ENCODE data around the gene CFAP74.

CFAP74 gene

DNA sequence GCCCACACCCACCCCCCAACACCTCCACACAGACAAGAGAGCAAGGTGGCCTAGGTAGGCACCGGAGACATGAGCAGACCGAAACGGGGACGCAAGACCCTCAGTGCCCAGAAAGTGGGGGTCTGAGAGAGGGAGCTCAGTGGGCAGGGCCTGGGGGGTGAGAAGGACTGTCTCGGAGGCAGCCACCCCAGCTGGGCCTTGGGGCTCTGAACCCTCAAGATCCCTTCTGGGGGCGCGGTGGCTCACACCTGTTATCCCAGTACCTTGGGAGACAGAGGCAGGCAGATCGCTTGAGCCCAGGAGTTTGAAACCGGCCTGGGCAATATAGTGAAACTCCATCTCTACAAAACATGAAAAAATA is 103.6 kb downstream of the CFAP74 start:
- in situ Hi-C loops (cut with HindIII; ENCODE audit: low sequenced_read_pairs) = no loop called here

DNA sequence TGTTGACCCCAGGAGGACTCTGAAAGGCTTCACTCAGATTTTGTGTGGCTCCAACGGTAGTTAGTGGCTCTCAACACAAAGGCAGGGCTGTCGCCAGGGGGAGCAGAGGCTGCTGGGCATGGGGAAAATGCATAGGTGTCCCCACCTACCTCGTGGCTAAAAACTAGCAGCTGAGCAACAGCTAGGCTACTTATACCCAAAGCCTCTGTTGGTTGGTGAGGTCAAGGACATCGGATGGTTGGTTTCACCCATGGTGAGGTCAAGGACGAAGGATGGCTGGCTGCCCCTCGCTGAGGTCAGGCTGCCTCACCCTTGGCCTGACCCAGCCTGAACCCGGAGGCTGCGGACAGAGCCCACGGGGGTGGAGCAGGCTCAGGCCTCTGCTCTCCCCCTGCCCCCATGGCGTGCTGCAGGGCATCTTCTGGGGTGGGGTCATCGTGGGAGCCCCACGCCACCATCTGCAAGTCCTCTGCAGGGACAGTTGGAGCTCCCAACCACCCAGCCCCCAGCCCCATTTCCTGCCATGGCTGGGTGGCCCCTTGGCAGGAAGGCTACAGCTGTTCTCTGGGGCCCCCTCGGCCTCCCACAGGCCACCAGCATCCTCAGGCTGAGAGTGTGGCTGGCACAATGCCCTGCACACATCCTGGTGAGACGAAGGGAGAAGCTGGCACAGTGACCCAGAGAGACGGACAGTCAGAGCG is 104.2 kb downstream of the CFAP74 start:
- in situ Hi-C loops (cut with HindIII; ENCODE audit: low sequenced_read_pairs) = no loop called here

DNA sequence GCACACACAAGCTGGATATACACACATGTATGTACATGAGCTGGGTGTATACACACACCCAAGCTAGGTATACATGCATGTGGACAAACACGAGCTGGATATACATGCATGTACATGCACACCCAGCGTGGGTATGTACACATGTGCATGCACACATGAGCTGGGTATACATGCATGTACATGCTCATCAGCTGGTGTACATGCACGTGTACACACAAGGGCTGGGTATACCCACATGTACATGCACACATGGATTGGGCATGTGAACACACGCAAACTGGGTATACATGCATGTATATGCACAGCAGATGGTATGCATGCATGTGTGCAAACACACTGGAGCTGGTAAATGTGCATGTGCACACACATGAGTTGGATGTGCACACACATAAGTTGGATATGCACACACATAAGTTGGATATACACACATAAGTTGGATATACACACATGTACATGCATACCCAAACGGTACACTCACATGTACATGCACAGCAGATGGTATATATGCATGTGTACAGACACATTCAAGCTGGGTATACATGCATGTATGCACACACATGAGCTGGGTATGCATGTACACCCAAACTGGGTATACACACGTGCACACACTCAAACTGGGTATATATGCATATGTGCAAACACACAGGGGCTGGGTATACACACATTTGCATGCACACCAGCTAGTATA is 105.2 kb downstream of the CFAP74 start:
- in situ Hi-C loops (cut with HindIII; ENCODE audit: low sequenced_read_pairs) = no loop called here

DNA sequence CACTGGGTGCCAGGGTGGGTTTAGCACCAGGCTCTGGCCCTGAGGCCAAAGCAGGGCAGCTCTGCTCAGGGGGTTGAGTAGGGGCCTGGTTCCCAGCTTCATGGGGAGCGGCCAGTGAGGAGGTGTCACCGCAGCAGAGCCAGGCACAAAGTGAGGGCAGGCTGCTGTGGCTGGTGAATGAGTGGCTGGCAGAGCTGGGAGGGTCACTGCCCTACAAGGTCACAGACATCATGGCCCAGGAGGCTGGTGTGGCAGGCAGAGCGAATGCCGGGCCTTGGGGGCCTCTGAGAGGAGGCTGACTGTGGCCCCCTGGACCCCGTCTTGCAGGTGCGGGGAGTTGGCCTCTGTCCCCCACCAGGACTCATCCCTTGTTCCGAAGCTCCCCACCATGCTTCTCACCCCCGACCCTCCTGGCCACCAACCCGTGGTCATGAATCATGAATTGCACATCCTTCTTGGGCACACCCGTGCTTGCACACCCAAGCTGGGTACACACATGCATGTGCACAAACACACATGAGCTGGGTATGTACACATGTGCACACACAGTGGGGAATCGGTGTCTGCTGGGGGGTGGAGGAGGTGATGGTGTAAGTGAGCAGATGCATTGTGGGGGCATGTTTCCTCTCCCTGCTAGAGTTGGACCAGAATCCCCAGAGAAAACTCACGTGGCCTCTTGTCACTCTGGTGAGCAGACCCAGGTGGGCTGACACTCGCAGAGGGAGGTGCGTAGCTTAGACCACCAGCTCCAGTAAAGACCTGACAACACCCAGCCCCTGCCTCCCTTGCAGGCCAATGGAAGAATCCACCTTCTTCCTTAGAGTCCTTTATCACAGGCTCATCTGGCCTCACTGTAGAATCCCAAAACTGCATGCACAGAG is 107.9 kb downstream of the CFAP74 start:
- in situ Hi-C loops (cut with HindIII; ENCODE audit: low sequenced_read_pairs) = no loop called here

DNA sequence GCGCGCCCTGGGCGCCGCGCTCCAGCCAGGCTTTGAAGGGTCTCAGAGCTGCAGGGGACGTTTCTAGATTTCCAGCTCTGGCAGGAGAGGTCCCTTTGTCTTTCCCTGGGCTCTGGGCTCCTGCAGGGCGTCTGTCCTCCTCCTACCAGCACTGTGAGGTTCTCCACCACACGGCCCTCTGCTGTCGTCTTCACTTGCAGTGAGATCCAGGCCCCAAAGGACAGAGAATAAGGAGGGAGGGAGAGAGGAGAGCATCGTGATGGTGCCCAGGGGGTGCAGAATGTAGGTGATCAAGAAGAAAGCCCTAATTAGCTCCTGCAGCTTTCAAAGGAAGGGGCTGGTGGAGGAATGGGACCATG is 108.5 kb downstream of the CFAP74 start:
- in situ Hi-C loops (cut with HindIII; ENCODE audit: low sequenced_read_pairs) = no loop called here

DNA sequence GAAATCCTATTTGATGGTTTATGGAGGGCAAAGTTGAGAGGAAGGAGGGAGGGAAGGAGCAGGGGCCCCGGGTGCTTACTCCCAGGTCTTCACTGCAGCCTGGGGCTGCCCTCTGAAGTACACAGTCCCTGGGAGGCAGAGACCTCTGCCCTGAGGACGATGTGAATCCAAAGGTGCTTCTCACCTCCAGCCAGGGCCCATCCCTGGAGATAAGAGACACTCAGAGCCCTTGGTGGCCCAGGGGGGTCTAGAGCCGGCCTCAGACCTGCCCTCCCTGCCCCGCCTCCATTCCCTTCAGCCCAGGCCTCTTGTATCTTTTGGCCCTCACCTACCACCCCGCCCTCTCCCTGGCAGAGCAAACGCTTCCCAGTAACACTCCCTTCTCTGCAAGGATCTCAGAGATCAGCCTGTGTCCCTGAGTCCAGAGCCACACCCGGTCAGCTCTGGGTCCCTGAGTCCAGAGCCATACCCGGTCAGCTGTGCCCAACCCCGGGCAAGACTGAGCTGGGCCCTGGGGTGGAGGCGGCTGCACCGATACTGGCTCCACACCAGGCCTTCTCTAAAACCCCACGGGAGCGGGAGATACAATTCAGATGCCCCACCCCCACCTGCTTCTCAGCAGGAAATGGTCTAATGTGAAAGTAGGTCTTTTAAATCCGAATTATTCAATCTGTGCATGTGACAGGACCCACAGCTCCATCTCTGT is 109.1 kb downstream of the CFAP74 start:
- in situ Hi-C loops (cut with HindIII; ENCODE audit: low sequenced_read_pairs) = no loop called here

DNA sequence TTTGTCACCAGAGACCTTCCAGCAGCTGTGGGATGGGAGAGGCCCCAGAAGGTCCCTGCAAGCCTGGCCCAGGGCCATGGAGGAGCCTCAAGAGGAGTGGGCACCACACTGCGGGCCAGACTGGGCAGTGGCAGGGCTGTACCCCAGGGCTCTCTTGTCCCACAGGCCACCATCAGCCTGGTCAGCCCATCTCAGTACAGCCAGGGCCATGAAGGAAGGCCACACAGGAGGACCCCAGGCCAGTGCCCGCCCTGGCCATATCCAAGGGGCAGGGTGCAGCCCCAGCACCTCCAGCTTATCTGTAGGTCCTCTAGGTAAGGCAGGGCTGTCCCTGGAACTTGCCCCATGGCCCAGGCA is 109.6 kb downstream of the CFAP74 start:
- in situ Hi-C loops (cut with HindIII; ENCODE audit: low sequenced_read_pairs) = no loop called here

DNA sequence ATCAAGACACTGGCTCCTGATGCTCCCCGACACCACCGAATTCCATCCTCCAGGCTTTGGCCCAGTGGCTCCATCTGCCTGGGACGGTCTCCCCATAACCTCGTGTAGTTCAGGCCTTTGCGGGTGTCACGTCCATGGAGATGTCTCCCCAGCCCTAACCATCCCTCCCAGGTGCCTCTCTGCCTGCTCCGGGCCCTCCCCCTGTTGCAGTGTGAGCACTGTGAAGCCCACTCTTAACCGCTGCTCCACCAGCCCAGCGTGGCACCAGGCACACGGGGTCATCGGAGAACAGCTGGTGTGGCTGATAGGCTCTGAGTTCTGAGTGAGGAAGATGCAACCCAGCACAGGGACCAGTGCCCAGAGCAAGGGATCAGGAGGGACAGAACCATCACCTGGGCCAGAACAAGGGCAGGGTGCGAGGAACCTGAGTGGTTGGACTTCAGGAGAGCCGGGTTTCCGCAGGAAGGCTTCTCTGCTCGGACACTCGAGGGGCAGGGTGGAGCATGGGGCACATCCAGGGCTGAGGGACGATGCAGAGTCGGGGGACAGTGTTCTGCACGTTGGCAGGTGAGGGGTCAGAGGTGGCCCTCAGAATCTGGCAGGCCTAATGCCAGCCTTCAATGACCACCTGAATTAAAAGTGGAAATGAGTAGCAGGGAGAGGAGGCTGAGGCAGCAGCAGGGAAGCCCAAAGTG is 110.1 kb downstream of the CFAP74 start:
- in situ Hi-C loops (cut with HindIII; ENCODE audit: low sequenced_read_pairs) = no loop called here

DNA sequence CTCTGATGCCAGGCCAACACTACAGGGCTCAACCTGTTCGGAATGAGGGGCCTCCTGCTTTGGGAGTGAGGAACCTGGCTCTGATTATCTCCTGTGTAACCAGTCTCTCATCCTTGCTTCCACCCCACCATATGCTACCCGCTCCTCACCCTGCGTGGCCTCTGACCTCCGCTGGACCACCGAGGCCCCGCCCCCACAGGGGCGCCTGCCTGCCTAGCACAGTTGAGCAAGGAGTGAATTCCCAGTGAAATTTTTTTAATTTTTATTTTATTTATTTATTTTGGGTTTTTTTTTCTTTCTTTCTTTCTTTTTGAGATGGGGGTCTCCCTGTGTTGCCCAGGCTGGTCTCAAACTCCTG is 110.8 kb downstream of the CFAP74 start:
- in situ Hi-C loops (cut with HindIII; ENCODE audit: low sequenced_read_pairs) = no loop called here

DNA sequence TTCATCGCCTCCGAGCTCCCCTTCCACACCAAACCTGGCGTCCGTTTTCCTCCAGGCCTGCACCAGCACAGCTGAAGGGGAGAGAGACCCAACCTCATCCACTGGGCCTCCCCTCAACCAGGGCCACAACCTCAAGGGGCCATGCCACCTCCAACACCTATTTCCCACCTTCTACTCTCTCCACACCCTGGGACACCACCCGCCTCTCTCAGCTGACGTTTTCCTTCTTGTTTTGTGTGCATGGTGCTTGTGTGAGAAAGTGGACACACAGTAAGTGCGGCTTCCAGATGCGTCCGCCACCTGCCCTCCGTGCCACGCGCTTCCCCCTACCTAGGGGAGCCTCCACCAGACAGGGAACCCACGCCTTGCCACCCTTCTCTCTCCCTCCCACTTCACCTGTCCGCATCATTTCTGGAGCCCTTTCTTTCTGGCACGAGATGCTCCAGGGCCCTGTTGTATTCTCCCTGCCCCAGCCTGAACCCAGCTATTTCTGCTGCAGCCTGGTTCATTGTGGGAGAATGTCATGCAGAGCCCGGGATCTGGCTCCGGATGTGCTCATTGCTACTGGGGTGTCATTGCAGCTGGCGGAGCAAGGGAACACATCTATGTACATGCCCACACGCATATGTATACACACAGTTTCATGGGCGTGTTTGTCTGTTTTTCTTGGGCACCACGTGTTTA is 111.4 kb downstream of the CFAP74 start:
- in situ Hi-C loops (cut with HindIII; ENCODE audit: low sequenced_read_pairs) = no loop called here

DNA sequence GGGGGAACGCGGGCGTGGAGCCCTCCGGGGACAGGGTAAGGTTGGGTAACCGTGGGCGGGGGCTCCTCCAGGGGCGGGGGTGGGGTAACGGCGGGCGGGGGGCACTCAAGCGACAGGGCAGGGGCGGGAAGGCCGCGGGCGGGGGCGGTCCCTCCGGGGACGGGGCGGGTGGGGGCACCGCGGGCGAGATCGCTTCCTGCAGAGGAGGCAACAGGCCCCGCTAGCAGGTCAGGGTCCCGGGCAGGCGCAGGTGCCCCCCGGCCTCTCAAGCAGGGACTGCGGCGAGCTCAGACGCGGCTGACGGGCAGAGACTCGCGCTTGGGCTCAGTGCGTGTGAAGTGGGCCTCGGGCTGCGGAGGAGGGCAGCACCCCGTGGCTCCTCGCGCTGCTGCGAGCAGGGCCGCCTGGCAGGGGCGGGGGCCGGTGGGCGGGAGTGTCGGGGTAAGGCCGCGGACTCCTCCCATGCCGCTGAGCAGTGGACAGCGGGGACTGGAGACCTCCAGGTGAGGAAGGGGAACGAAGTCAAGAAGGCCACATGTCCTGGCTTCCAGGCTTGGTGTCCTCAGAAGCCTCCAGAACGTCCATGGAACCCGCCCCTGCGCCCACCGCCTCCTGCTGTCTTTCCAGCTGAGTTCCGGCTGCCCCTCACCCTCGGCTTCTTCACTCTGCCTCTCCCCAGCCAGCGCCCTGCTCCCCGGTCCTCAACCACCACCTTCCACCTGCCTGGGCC is 112.1 kb downstream of the CFAP74 start:
- in situ Hi-C loops (cut with HindIII; ENCODE audit: low sequenced_read_pairs) = no loop called here

DNA sequence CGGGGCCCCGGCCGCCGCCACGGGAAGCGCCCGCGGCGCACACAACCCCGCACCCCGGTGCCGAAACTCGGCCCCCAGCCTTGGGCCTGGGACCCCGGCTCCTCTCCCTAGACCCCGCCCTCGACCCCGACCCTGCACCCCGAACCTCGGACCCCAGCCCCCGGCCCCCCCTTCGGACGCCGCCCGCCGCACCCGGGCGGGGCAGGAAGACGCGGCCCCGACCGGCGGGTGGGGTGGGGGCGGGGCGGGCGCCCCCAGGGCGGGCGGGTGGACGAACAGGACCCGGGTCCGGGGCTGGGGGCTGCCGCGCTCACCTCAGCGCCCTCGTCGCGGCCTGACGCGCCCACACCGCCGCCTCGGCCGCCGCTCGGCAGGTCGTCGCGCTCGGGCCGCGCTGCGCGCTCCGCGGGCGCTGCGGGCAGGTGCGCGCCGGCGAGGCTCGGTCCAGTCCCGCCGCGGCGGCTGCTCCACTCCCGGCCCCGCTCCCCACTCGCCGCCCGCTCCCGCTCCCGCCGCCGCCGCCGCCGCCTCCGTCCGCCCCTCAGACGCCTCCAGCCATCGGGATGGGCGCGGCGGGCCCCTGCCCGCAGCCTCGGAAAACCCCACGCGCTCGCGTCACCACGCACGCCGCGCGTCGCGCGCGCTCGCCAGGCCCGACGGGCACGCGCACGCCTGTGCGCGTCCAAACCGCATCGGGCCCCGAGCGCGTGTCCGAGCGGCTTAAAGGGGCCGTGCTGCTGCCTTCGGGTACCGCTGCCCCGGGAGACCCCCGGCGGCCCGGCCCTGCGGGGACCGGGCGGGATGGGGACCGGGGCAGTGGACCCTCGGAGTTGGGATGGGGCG is 112.9 kb downstream of the CFAP74 start, which contains the start of gene GNB1:
GNB1 (minus strand) TSS at position 582 of the 843 bp plus-strand sequence. CDS start 65,634 bp downstream, outside the sequence.
- in situ Hi-C loops (cut with HindIII; ENCODE audit: low sequenced_read_pairs) = no loop called here

DNA sequence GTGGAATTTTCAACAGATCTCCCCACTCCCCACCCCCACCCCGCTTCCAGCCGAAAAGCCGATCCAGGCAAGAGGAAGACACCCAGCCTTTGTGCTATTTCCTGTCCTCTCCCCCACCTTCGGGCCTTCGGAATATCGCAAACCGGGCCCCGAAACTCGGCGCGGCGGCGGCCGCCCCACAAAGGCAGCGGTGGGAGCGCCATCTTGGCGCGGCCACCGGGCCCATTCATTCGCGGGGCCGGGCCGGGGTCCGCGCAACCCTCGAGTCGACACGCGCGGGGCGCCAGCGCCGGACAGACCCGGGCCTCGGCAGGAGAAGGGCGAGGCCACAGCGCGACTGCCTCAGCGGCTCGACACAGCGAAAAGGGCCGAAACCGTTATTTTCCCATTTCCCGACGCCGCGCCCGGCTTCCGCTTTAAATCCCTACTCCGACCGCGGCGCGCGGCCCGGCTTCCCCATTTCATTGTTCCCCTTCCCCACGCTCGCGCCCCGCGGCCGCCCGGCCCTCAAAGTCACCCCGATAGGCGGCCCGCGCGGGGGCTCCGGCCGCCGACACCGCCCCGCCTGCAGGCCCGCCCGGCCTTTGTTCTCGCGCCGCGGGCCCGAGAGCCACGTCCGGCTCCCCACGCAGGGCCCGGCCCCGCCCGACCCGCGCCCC is 113.6 kb downstream of the CFAP74 start:
- in situ Hi-C loops (cut with HindIII; ENCODE audit: low sequenced_read_pairs) = loop anchor here (10.0 kb wide), 1 partner anchor 65 kb away; no protein-coding TSS in a partner anchor

DNA sequence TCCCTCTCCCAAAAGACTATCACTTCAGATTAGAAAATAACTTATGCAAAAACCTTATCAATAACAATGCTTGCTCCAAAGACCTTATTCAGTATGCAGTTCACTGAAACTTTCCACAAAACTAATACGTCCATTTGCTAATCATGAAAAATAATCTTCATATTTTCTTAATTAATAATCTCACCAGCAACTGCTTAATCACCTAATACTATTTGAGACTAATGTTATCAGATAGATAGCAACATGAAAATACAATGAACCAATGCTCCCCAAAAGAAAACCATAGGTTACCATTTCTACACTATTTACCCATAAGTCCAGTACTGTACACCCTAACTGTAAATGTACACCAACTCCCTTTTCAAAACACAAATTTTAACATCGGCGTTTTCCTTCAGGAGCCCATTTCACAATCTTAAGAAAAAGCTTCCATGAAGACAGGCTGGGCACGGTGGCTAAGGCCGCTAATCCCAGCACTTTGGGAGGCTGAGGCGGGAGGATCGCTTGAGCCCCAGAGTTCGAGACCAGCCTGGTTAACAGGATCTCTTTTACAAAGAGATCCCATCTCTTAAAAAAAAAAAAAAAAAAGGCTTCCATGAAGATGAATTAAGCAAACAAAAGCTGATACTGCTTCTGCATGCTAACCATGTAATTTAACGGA is 114.4 kb downstream of the CFAP74 start:
- in situ Hi-C loops (cut with HindIII; ENCODE audit: low sequenced_read_pairs) = loop anchor here (10.0 kb wide), 1 partner anchor 64 kb away; no protein-coding TSS in a partner anchor

DNA sequence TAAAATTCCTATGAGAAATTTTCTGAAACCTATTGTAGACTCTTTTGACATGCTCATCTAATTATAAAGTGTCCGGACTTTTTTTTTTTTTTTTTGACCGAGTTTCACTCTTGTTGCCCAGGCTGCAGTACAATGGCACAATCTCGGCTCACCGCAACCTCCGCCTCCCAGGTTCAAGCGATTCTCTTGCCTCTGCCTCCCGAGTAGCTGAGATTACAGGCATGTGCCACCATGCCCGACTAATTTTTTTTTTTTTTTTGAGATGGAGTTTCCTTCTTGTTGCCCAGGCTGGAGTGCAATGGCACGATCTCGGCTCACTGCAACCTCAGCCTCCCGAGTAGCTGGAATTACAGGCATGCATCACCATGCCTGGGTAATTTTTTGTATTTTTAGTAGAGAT is 119.7 kb downstream of the CFAP74 start:
- in situ Hi-C loops (cut with HindIII; ENCODE audit: low sequenced_read_pairs) = loop anchor here (10.0 kb wide), 1 partner anchor 59 kb away; no protein-coding TSS in a partner anchor

DNA sequence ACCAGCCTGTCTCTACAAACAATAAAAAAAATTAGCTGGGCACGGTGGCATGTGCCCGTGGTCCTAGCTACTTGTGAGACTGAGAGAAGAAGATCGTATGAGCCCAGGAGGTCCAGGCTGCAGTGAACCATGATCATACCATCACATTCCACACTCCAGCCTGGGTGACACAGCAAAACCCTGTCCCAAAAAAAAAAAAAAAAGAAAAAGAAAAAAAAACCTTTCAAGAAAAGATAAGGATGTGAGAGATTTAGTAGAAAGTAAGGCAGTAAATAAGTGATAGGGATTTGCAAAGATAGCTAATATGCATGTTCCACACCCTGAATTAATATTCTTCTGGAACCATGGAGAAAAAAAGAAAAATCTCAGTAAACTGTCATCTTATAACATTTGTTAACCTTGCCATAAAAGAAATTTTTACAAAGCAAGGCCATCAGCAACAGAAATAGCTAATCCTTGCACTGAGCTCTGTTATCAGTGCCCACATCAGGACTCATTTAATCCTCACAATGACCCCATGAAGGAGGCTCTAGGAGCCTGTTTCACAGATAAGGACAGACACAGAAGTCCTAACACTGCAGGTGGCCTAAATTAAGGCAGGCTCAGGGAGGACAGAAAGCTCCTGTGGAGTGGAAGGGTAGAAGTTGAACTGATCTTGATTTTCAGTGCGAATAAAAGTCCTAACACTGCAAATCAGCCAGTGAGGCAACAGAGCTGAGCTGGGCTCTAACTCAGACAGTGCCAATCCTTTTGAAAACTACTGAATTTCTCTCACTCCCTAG is 120.3 kb downstream of the CFAP74 start:
- in situ Hi-C loops (cut with HindIII; ENCODE audit: low sequenced_read_pairs) = loop anchor here (10.0 kb wide), 1 partner anchor 58 kb away; no protein-coding TSS in a partner anchor

Measured in DLD1 (cell line).